ENCODE data around the gene USP53.

USP53 gene

GRCh38 chr4:119281393-119281792 lies 68.9 kb downstream of the USP53 start:
- no peaks in the 10 kb centered on the region for H3K27me3 Mint-ChIP-seq (ENCODE audit: low read depth, poor library complexity)
- no peak overlapping the region for H3K4me3 Mint-ChIP-seq
- TF ChIP-seq CTCF (IDR thresholded peaks at IDR 0.05) = no peak
- H3K27ac Mint-ChIP-seq = no peak overlapping the region
- DNase-seq = no peak
- H3K4me1 Mint-ChIP-seq = peaks cover 5% of the 10 kb centered on the region
- peaks cover 8% of the 10 kb centered on the region for H3K9me3 Mint-ChIP-seq
- H3K36me3 Mint-ChIP-seq (ENCODE audit: low read depth) = peaks cover 21% of the 10 kb centered on the region

- H3K27ac Mint-ChIP-seq = peak overlapping the region; percentile 31
- no peaks in the 10 kb centered on the region for H3K27me3 Mint-ChIP-seq (ENCODE audit: low read depth, poor library complexity)
- H3K36me3 Mint-ChIP-seq (ENCODE audit: low read depth) = peaks cover 16% of the 10 kb centered on the region
- DNase-seq = no peak
- H3K4me1 Mint-ChIP-seq = peaks cover under 1% of the 10 kb centered on the region
- H3K4me3 Mint-ChIP-seq = no peak overlapping the region
- peaks cover 4% of the 10 kb centered on the region for H3K9me3 Mint-ChIP-seq
- no peak for TF ChIP-seq CTCF (IDR thresholded peaks at IDR 0.05)
Measured at GRCh38 chr4:119284876-119285780, 72.6 kb downstream of the USP53 start.

GRCh38 chr4:119286377-119287002 lies 74.0 kb downstream of the USP53 start:
- no peaks in the 10 kb centered on the region for H3K27me3 Mint-ChIP-seq (ENCODE audit: low read depth, poor library complexity)
- DNase-seq = no peak
- H3K9me3 Mint-ChIP-seq = no peaks in the 10 kb centered on the region
- H3K27ac Mint-ChIP-seq = no peak overlapping the region
- H3K4me3 Mint-ChIP-seq = no peak overlapping the region
- peak; percentile 39 for TF ChIP-seq CTCF (IDR thresholded peaks at IDR 0.05)
- no peaks in the 10 kb centered on the region for H3K4me1 Mint-ChIP-seq
- peaks cover 5% of the 10 kb centered on the region for H3K36me3 Mint-ChIP-seq (ENCODE audit: low read depth)

GRCh38 chr4:119289313-119289712 lies 76.8 kb downstream of the USP53 start:
- no peak overlapping the region for H3K27ac Mint-ChIP-seq
- TF ChIP-seq CTCF (IDR thresholded peaks at IDR 0.05) = no peak
- H3K4me3 Mint-ChIP-seq = no peak overlapping the region
- no peaks in the 10 kb centered on the region for H3K27me3 Mint-ChIP-seq (ENCODE audit: low read depth, poor library complexity)
- H3K4me1 Mint-ChIP-seq = no peaks in the 10 kb centered on the region
- no peaks in the 10 kb centered on the region for H3K9me3 Mint-ChIP-seq
- H3K36me3 Mint-ChIP-seq (ENCODE audit: low read depth) = peaks cover 8% of the 10 kb centered on the region
- no peak for DNase-seq

GRCh38 chr4:119290598-119290997 lies 78.1 kb downstream of the USP53 start:
- peaks cover 8% of the 10 kb centered on the region for H3K36me3 Mint-ChIP-seq (ENCODE audit: low read depth)
- TF ChIP-seq CTCF (IDR thresholded peaks at IDR 0.05) = no peak
- H3K4me1 Mint-ChIP-seq = no peaks in the 10 kb centered on the region
- no peaks in the 10 kb centered on the region for H3K9me3 Mint-ChIP-seq
- no peak overlapping the region for H3K27ac Mint-ChIP-seq
- no peaks in the 10 kb centered on the region for H3K27me3 Mint-ChIP-seq (ENCODE audit: low read depth, poor library complexity)
- DNase-seq = no peak
- no peak overlapping the region for H3K4me3 Mint-ChIP-seq

Data from nephron progenitor cell (in vitro differentiated cells).